Measurements from ENCODE around the gene PIK3C2G. TPM values are rescaled to one million over a fixed set of nuclear protein-coding genes. Genes with fewer than 3 reads are reported as not detected.

PIK3C2G gene
- polyA plus RNA-seq, 1 of the 3 experiments (the other 2 are of a cell fraction), result 0.02 TPM

- Histone ChIP-seq H2AFZ (ENCODE audit: low read depth) (0 out of 2 replicates have a peak overlapping the region, but pooled peaks have one; percentile 55), H3K79me2 (ENCODE audit: insufficient read depth) (no peaks in the 10 kb centered on the region), H3K4me1 (ENCODE audit: control insufficient read depth in 1 of 2, insufficient read depth in 2 of 2, low read depth in 1 of 2, low read length in 1 of 2) (peaks cover 0 to 4% of the 10 kb centered on the region in 2 experiments; a peak in 2 of 4 replicates), H3K4me3 (ENCODE audit: low read depth in 2 of 2, low read length in 1 of 2) (no peak overlapping the region), H3K27ac (ENCODE audit: low read depth in 2 of 2, low read length in 1 of 2) (no peak overlapping the region; a peak in 1 of 4 replicates), H3K27me3 (ENCODE audit: insufficient read depth) (no peaks in the 10 kb centered on the region), H3K9ac (no peak overlapping the region), H3K9me2 (no peaks in the 10 kb centered on the region), H4K20me1 (ENCODE audit: insufficient read depth) (no peaks in the 10 kb centered on the region), H3K9me3 (no peaks in the 10 kb centered on the region), H3K4me2 (no peak overlapping the region), H3F3A (replicated peaks; ENCODE audit: insufficient read depth) (no peaks in the 10 kb centered on the region), H3K36me3 (replicated peaks in 1 of 2; ENCODE audit: control insufficient read depth in 1 of 2, insufficient read depth in 2 of 2, low read length in 1 of 2) (no peaks in the 10 kb centered on the region)
- TF ChIP-seq SIN3A (IDR thresholded peaks at IDR 0.05; ENCODE audit: borderline replicate concordance, low read depth, low read length), result no peak
- no peak for TF ChIP-seq ELF1 (IDR thresholded peaks at IDR 0.05)
- TF ChIP-seq CTCF (IDR thresholded peaks at IDR 0.05), result no peak
- no peak for TF ChIP-seq SMC3 (IDR thresholded peaks at IDR 0.05; ENCODE audit: low read depth, low read length)
- TF ChIP-seq GATA2 (CRISPR knock-in tag; IDR thresholded peaks at IDR 0.05), result no peak
- no peak for TF ChIP-seq IRF3 (IDR thresholded peaks at IDR 0.05; ENCODE audit: low read depth, low read length)
- TF ChIP-seq EP300 (IDR thresholded peaks at IDR 0.05; ENCODE audit: borderline replicate concordance in 1 of 2, low read depth in 1 of 2, low read length in 1 of 2), result no peak
- no peak for TF ChIP-seq GABPA (IDR thresholded peaks at IDR 0.05; ENCODE audit: low read depth)
- no peak for TF ChIP-seq NFIC (IDR thresholded peaks at IDR 0.05; ENCODE audit: borderline replicate concordance)
- TF ChIP-seq FOXM1 (IDR thresholded peaks at IDR 0.05; ENCODE audit: low read depth), result no peak
- TF ChIP-seq MAX (IDR thresholded peaks at IDR 0.05; ENCODE audit: low read depth), result no peak
- TF ChIP-seq JUND (IDR thresholded peaks at IDR 0.05), result no peak
- 28% methylated on average over 3 of the region's 3 CpGs for WGBS (ENCODE audit: low lambda C conversion rate)
- POLR2A ChIA-PET, result no interaction called here
- CTCF ChIA-PET, result interaction anchor here (0.5 kb wide), 1 partner anchor 172 kb away, joined by 3 read pairs; no protein-coding TSS in a partner anchor
- DNase-seq, result no peak
Observed at GRCh38 chr12:18345021-18345735, 83.9 kb downstream of the PIK3C2G start.

- POLR2A ChIA-PET, result no interaction called here
- Histone ChIP-seq H3K9ac (no peak overlapping the region), H3K27me3 (ENCODE audit: insufficient read depth) (no peaks in the 10 kb centered on the region), H3K79me2 (ENCODE audit: insufficient read depth) (no peaks in the 10 kb centered on the region), H4K20me1 (ENCODE audit: insufficient read depth) (no peaks in the 10 kb centered on the region), H3K4me1 (ENCODE audit: control insufficient read depth in 1 of 2, insufficient read depth in 2 of 2, low read depth in 1 of 2, low read length in 1 of 2) (no peaks in the 10 kb centered on the region), H3K9me3 (no peaks in the 10 kb centered on the region), H3K36me3 (replicated peaks in 1 of 2; ENCODE audit: control insufficient read depth in 1 of 2, insufficient read depth in 2 of 2, low read length in 1 of 2) (no peaks in the 10 kb centered on the region), H3K4me2 (no peak overlapping the region), H3F3A (replicated peaks; ENCODE audit: insufficient read depth) (peaks cover under 1% of the 10 kb centered on the region), H2AFZ (ENCODE audit: low read depth) (no peak overlapping the region), H3K9me2 (no peaks in the 10 kb centered on the region), H3K4me3 (ENCODE audit: low read depth in 2 of 2, low read length in 1 of 2) (no peak overlapping the region), H3K27ac (ENCODE audit: low read depth in 2 of 2, low read length in 1 of 2) (no peak overlapping the region)
- TF ChIP-seq SIN3A (IDR thresholded peaks at IDR 0.05; ENCODE audit: borderline replicate concordance, low read depth, low read length) (no peak), CTCF (IDR thresholded peaks at IDR 0.05) (no peak), NRF1 (IDR thresholded peaks at IDR 0.05; ENCODE audit: low read depth, low read length) (no peak), RXRA (IDR thresholded peaks at IDR 0.05; ENCODE audit: borderline replicate concordance, low read depth) (no peak), POLR2AphosphoS5 (IDR thresholded peaks at IDR 0.05; ENCODE audit: low read depth, low read length) (no peak), PBX3 (IDR thresholded peaks at IDR 0.05) (no peak), RAD21 (IDR thresholded peaks at IDR 0.05; ENCODE audit: low read length) (no peak), MXI1 (IDR thresholded peaks at IDR 0.05; ENCODE audit: low read depth, low read length) (no peak)
- DNase-seq, result no peak
- WGBS (ENCODE audit: low lambda C conversion rate), result 43% methylated on average over 5 of the region's 5 CpGs
- CTCF ChIA-PET, result no interaction called here
Observed at GRCh38 chr12:18352312-18352711, 91.0 kb downstream of the PIK3C2G start.

Measured in SK-N-SH (cell line).